Parathyroid adenoma (tissue), 2 donors: ENCODE data around the gene WRAP73.

ENCODE experiments used
- H2AFZ ChIP-seq: fragments of 300-600 bp; sonication (generic); one replicate; pipeline ENCODE4 v1.7.0; 2017; ENCODE audit warnings: antibody characterized with exemption, mild to moderate bottlenecking
- H3K27ac ChIP-seq: fragments of 300-600 bp; sonication (generic); one replicate; pipeline ENCODE4 v1.7.0; 2017
- H3K27me3 ChIP-seq: fragments of 300-600 bp; sonication (generic); one replicate; pipeline ENCODE4 v1.7.0; 2017; ENCODE audit warnings: low read length; ENCODE audit not compliant: control insufficient read depth, insufficient read depth
- H3K36me3 ChIP-seq: fragments of 300-600 bp; sonication (generic); one replicate; pipeline ENCODE4 v1.7.0; 2017; ENCODE audit warnings: low read length; ENCODE audit not compliant: control insufficient read depth, insufficient read depth
- H3K4me1 ChIP-seq: fragments of 300-600 bp; sonication (generic); one replicate; pipeline ENCODE4 v1.7.0; 2017; ENCODE audit warnings: control low read depth
- H3K4me2 ChIP-seq: fragments of 300-600 bp; sonication (generic); one replicate; pipeline ENCODE4 v1.7.0; 2017; ENCODE audit warnings: low read length
- H3K4me3 ChIP-seq: fragments of 300-600 bp; sonication (generic); one replicate; pipeline ENCODE4 v1.7.0; 2017; ENCODE audit warnings: low read depth, low read length
- H3K79me2 ChIP-seq: fragments of 300-600 bp; sonication (generic); one replicate; pipeline ENCODE4 v1.7.0; 2017; ENCODE audit warnings: control low read depth
- H3K9ac ChIP-seq: fragments of 300-600 bp; sonication (generic); one replicate; pipeline ENCODE4 v1.7.0; 2017; ENCODE audit warnings: mild to moderate bottlenecking
- H3K9me3 ChIP-seq: fragments of 300-600 bp; sonication (generic); one replicate; pipeline ENCODE4 v1.7.0; 2017; ENCODE audit warnings: low read length; ENCODE audit not compliant: control insufficient read depth
- CTCF ChIP-seq: fragments of 300-600 bp; sonication (generic); IDR thresholded peaks from one replicate; pipeline ENCODE4 v1.7.0; 2017; ENCODE audit warnings: antibody characterized with exemption, mild to moderate bottlenecking
- donor health status: primary hyperparathyroidism.

WRAP73 gene

GRCh38 chr1:3598522-3599285, 51.2 kb downstream of the WRAP73 start:
- Histone ChIP-seq H3K9me3 (no peaks in the 10 kb centered on the region), H3K79me2 (no peaks in the 10 kb centered on the region), H3K9ac (no peak overlapping the region), H3K4me1 (no peaks in the 10 kb centered on the region), H3K27me3 (no peaks in the 10 kb centered on the region), H2AFZ (no peak overlapping the region), H3K36me3 (no peaks in the 10 kb centered on the region), H3K4me2 (no peak overlapping the region), H3K4me3 (no peak overlapping the region), H3K27ac (no peak overlapping the region)
- no peak for TF ChIP-seq CTCF

GRCh38 chr1:3598051-3598491, 51.8 kb downstream of the WRAP73 start:
- H3K4me3 ChIP-seq = no peak overlapping the region
- no peak overlapping the region for H3K27ac ChIP-seq
- no peak overlapping the region for H2AFZ ChIP-seq
- H3K27me3 ChIP-seq = no peaks in the 10 kb centered on the region
- H3K79me2 ChIP-seq = no peaks in the 10 kb centered on the region
- H3K4me1 ChIP-seq = no peaks in the 10 kb centered on the region
- no peaks in the 10 kb centered on the region for H3K9me3 ChIP-seq
- H3K9ac ChIP-seq = no peak overlapping the region
- H3K4me2 ChIP-seq = no peak overlapping the region
- H3K36me3 ChIP-seq = no peaks in the 10 kb centered on the region
- no peak for TF ChIP-seq CTCF

GRCh38 chr1:3597599-3597964, 52.3 kb downstream of the WRAP73 start:
- Histone ChIP-seq H3K4me2 (no peak overlapping the region), H3K9ac (no peak overlapping the region), H3K27ac (no peak overlapping the region), H3K4me1 (no peaks in the 10 kb centered on the region), H3K36me3 (no peaks in the 10 kb centered on the region), H3K4me3 (no peak overlapping the region), H3K27me3 (no peaks in the 10 kb centered on the region), H3K79me2 (no peaks in the 10 kb centered on the region), H2AFZ (no peak overlapping the region), H3K9me3 (no peaks in the 10 kb centered on the region)
- no peak for TF ChIP-seq CTCF

- Histone ChIP-seq H3K4me3 (no peak overlapping the region), H3K27me3 (no peaks in the 10 kb centered on the region), H3K79me2 (no peaks in the 10 kb centered on the region), H3K4me1 (no peaks in the 10 kb centered on the region), H3K9ac (no peak overlapping the region), H3K36me3 (no peaks in the 10 kb centered on the region), H3K27ac (no peak overlapping the region), H3K9me3 (no peaks in the 10 kb centered on the region), H3K4me2 (no peak overlapping the region), H2AFZ (no peak overlapping the region)
- no peak for TF ChIP-seq CTCF
Measured at GRCh38 chr1:3596663-3597598, 53.0 kb downstream of the WRAP73 start.
